Muscle layer of duodenum (tissue), 2 donors: Measurements from ENCODE around the gene BIVM.

Source experiments
- H3K27ac ChIP-seq: one replicate; pipeline ENCODE4 v1.7.0; 2013; ENCODE audit warnings: mild to moderate bottlenecking, low read length
- H3K27me3 ChIP-seq: one replicate; pipeline ENCODE4 v1.7.0; 2013; ENCODE audit warnings: low read depth, mild to moderate bottlenecking, control low read depth, low read length
- H3K36me3 ChIP-seq, 2 donors: one replicate each; pipeline ENCODE4 v1.7.0; 2013; ENCODE audit warnings: low read length in 2 of 2, control low read depth in 1 of 2, mild to moderate bottlenecking in 1 of 2; ENCODE audit not compliant: insufficient read depth in 2 of 2, control insufficient read depth in 1 of 2
- H3K4me1 ChIP-seq, 2 donors: one replicate each; pipeline ENCODE4 v1.7.0; 2013; ENCODE audit warnings: low read length in 2 of 2, mild to moderate bottlenecking in 2 of 2, control low read depth in 1 of 2, moderate library complexity in 1 of 2; ENCODE audit not compliant: insufficient read depth in 2 of 2, control insufficient read depth in 1 of 2
- H3K4me3 ChIP-seq, 2 donors: one replicate each; pipeline ENCODE4 v1.7.0; 2013; ENCODE audit warnings: low read length in 2 of 2, low read depth in 1 of 2, mild to moderate bottlenecking in 1 of 2
- H3K9me3 ChIP-seq, 2 donors: one replicate each; pipeline ENCODE4 v1.7.0; 2013; ENCODE audit warnings: low read length in 2 of 2, control low read depth in 1 of 2, mild to moderate bottlenecking in 1 of 2; ENCODE audit not compliant: control insufficient read depth in 1 of 2
- donor health status: healthy.

BIVM gene

DNA sequence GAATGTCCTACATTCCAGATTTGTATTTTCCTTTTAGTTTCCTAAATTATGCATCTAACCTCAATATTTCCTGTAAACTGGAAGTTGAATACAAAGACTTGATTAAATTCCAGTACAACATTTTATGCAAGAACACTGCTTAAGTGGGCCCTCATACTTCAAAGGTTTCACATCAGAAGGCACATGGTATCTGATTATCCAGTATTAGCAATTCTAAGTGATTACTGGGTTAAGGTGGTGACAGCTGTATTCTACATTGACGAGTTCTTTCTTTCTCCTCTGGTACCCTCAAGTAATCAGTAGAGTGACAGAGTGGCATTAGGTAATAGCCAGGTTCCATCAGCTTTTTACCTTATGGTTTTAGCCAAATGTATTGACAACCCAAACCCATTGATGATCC lies 18.3 kb downstream of the BIVM start:
- no peaks in the 10 kb centered on the region for H3K27me3 ChIP-seq
- no peak overlapping the region for H3K27ac ChIP-seq
- no peak overlapping the region for H3K4me3 ChIP-seq
- H3K36me3 ChIP-seq = peaks cover 7 to 22% of the 10 kb centered on the region in 2 donors
- no peaks in the 10 kb centered on the region for H3K9me3 ChIP-seq
- H3K4me1 ChIP-seq = no peaks in the 10 kb centered on the region

DNA sequence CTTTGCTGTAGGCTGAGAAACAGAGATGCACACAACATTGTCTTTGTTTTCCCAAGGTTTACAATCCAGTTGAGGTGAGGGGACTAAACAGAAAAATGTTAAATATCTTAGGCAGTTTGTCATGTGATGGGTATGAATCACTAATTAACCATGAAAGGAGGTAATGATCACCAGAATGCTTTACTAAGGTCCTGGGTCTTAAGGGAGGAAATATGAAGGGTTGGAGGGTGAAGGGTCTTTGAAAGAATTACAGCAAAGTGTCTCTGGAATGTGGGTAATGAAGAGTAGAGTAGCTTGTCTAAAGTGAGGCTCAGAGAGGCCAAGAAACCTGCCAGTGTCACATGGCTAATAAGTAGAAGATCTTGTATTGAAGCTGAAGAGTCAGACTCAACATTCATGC lies 19.0 kb downstream of the BIVM start:
- H3K9me3 ChIP-seq = no peaks in the 10 kb centered on the region
- H3K36me3 ChIP-seq = peaks cover 9 to 28% of the 10 kb centered on the region in 2 donors
- no peaks in the 10 kb centered on the region for H3K4me1 ChIP-seq
- no peak overlapping the region for H3K27ac ChIP-seq
- H3K27me3 ChIP-seq = no peaks in the 10 kb centered on the region
- no peak overlapping the region for H3K4me3 ChIP-seq

DNA sequence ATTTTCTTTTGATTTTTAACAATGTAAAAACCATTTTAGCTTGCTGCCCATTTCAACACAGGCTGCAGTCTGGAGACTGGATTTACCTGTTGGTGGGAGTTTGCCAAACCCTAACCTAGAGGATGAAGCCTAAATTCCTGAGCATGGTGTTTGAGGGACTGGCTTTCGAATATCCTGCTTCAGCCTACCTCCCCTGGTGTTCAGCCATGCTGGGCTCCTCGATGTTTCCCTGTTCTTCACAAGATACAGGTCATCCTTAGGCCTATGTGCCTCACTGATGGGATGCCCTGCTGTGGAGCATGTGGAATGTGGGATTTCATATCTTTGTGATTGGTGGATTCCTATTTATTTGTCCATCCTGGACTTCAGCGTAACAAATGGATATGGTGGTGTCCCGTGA lies 26.5 kb downstream of the BIVM start:
- Histone ChIP-seq H3K4me1 (no peaks in the 10 kb centered on the region), H3K27me3 (no peaks in the 10 kb centered on the region), H3K9me3 (peaks cover 0 to 4% of the 10 kb centered on the region in 2 donors), H3K36me3 (peaks cover 21 to 60% of the 10 kb centered on the region in 2 donors), H3K4me3 (no peak overlapping the region), H3K27ac (no peak overlapping the region)

DNA sequence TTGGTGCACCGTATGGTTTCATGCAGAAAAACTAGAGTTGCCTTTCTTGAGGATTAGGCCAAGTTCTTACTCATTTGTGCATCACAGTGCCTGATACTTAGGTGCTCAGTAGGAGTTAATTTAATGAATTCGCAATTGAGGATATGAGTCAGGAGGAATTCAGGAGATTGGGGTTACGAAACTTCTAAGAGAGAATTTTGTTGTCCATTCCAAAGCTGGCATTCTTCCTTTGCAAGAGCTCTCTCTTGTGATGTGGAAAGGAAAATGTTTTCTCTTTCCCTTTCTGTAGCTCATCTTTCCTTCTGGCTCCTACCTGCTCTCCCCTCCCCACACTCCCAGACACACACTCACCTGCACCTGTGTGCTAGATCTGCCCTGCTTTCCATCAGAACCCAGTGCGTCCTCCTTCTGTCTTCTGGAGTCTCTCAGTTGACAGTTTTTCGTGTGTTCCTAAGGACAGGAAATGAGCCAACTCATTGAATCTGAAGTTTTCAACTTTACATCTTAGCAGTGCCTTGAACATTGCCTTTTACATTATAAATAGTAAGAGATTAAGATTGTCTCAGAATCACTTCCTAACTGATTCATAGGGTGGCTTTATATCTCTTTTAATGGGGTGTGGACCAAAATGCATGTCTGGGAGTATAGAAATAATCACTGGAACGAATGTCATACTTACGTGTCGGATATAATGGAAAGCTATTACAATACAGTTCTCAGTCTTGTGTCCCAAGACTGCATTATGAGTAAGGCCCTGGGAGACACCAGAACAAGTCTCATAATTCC lies 27.2 kb downstream of the BIVM start:
- H3K4me1 ChIP-seq = no peaks in the 10 kb centered on the region
- H3K27me3 ChIP-seq = no peaks in the 10 kb centered on the region
- H3K27ac ChIP-seq = no peak overlapping the region
- H3K4me3 ChIP-seq = no peak overlapping the region
- peaks cover 0 to 4% of the 10 kb centered on the region in 2 donors for H3K9me3 ChIP-seq
- peaks cover 21 to 61% of the 10 kb centered on the region in 2 donors for H3K36me3 ChIP-seq

DNA sequence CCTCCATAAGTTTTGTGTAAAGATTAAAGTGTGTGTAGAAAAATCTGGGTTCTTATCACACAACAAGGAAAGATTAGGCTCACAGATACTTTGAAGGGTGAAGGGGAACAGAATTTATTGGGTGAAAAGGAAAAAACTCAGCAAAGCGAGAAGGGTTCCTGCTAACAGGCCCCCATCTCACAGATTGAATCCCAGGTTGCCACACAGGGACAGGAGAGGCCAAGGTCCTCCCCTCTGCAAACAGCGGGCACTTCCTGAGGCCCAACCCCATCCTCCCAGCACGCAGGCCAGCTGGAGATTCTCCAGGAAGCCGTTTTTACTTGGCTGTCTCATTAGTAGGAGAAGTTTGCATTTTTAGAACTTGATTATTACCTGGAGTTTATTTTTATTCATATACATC lies 31.7 kb downstream of the BIVM start:
- H3K4me1 ChIP-seq = no peaks in the 10 kb centered on the region
- H3K27ac ChIP-seq = no peak overlapping the region
- peaks cover 6 to 46% of the 10 kb centered on the region in 2 donors for H3K36me3 ChIP-seq
- H3K4me3 ChIP-seq = no peak overlapping the region
- no peaks in the 10 kb centered on the region for H3K9me3 ChIP-seq
- no peaks in the 10 kb centered on the region for H3K27me3 ChIP-seq

DNA sequence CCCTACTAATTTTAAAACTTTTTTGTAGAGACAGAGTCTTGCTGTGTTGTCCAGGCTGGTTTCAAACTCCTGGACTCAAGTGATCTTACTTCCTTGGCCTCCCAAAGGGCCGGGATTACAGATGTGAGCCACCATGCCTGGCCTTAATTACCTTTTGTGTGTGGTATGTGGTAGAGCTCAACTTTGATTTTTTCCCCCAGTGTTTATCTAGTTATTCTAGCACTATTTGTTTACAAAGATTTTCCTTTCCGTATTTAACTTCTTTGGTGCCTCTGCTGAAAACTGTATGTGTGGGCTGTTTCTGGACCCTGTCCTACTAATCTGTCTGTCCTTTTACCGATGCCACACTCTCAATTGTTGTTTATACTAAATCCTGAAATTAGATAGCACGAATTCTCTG lies 37.6 kb downstream of the BIVM start:
- no peaks in the 10 kb centered on the region for H3K9me3 ChIP-seq
- peaks cover 14 to 52% of the 10 kb centered on the region in 2 donors for H3K36me3 ChIP-seq
- H3K4me1 ChIP-seq = no peaks in the 10 kb centered on the region
- no peaks in the 10 kb centered on the region for H3K27me3 ChIP-seq
- H3K27ac ChIP-seq = no peak overlapping the region
- no peak overlapping the region for H3K4me3 ChIP-seq

DNA sequence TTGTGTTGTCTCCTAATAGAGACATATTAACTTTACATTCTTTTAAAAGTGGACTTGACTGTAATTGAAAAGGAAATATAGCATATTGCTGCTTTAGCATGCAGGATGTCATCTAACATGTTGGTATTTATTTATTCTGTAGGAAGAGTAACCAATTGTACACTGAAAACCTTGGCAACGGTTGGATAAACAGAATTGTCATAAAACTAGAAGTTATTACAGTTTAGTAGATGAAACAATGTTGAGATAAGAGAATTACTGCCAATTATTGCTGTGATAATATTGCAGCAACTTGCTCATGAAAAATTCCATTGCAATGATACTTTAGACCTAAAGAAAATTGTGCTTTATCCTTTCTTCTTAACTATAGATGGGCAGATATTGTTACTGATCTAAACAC lies 39.4 kb downstream of the BIVM start:
- Histone ChIP-seq H3K27ac (no peak overlapping the region), H3K36me3 (peaks cover 14 to 52% of the 10 kb centered on the region in 2 donors), H3K9me3 (no peaks in the 10 kb centered on the region)

DNA sequence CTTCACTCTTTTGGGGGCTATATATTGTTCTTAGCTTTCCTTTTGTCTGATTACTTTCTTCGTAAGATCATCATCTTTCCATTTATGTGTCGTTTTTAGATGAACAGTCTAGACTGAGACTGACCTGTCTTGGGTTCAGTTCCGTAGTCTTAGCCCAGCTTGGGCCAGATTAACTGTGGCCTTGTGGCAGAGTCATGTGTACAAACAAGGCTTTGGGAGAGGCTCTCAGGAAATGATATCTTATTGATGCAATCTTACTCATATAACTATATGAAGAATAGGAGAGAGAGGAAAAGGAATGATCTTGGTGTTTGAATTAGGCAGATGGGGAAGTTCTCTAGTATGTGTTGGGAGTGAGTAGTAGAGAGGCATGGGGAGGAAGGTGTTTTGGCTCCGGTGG lies 40.1 kb downstream of the BIVM start:
- Histone ChIP-seq H3K36me3 (peaks cover 14 to 46% of the 10 kb centered on the region in 2 donors), H3K4me1 (no peaks in the 10 kb centered on the region), H3K4me3 (no peak overlapping the region), H3K27ac (no peak overlapping the region), H3K27me3 (no peaks in the 10 kb centered on the region), H3K9me3 (no peaks in the 10 kb centered on the region)

More for the DNA sequence above, 39.4 kb downstream of the BIVM start:
- Histone ChIP-seq H3K4me1 (no peaks in the 10 kb centered on the region), H3K4me3 (no peak overlapping the region), H3K27me3 (no peaks in the 10 kb centered on the region)

DNA sequence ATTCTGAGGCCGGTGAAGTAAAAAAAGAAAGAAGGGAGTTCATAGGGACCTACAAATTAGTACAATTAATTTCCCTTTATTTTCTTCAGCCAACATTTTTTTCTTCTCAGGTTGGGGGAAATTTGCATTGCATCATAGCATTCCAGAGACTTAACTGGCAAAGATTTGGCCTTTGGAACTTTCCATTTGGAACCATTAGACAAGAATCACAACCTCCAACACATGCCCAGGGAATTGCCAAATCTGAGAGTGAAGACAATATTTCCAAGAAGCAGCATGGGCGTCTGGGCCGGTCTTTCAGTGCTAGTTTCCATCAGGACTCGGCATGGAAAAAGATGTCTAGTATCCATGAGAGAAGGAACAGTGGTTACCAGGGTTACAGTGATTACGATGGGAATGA lies 40.5 kb downstream of the BIVM start:
- Histone ChIP-seq H3K4me1 (no peaks in the 10 kb centered on the region), H3K27ac (no peak overlapping the region), H3K27me3 (no peaks in the 10 kb centered on the region), H3K36me3 (peaks cover 14 to 41% of the 10 kb centered on the region in 2 donors), H3K4me3 (no peak overlapping the region), H3K9me3 (no peaks in the 10 kb centered on the region)

DNA sequence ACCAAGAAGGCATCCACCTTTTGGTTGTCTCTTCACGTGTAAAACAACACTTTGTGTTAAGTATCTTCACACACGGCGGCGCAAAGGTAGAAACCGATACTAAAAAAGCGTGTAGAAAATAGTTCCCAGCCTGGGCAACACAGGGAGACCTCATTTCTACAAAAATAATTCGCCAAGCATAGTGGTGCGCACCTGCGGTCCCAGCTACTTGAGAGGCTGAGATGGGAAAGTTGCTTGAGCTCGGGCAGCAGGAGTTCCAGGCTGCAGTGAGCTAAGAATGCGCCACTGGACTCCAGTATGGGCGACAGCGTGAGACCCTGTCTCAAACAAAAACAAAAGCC lies 46.3 kb downstream of the BIVM start:
- Histone ChIP-seq H3K36me3 (peaks cover 4 to 15% of the 10 kb centered on the region in 2 donors), H3K4me1 (peaks cover 0 to 26% of the 10 kb centered on the region in 2 donors), H3K4me3 (peak overlapping the region; percentile 94 to 99), H3K27ac (peak overlapping the region; percentile 97), H3K9me3 (no peaks in the 10 kb centered on the region), H3K27me3 (no peaks in the 10 kb centered on the region)

DNA sequence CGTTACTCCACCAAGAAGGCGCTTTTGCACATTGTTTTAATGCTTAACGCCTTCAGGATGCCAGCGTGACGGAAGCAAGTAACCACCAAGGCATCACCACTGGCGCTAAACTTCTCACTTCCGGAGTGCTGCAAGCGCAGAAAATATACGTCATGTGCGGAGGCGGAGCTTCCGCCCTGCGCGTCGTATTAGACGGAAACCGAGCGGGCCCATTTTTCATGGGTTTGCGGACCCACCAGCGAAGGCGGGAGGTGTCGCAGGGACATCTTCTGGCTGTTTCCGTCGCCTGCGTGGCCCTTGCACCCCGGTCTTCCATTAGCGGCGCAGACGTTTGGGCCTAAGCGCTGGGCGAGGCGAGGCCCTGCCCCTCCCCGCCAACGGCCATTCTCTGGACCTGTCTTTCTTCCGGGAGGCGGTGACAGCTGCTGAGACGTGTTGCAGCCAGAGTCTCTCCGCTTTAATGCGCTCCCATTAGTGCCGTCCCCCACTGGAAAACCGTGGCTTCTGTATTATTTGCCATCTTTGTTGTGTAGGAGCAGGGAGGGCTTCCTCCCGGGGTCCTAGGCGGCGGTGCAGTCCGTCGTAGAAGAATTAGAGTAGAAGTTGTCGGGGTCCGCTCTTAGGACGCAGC lies 46.8 kb downstream of the BIVM start, which contains the start of gene ERCC5:
Gene ERCC5 (plus strand): TSS at position 403 of the 631 bp plus-strand sequence. CDS start 235 bp downstream, outside the sequence.
- no peaks in the 10 kb centered on the region for H3K27me3 ChIP-seq
- peaks cover 0 to 26% of the 10 kb centered on the region in 2 donors for H3K4me1 ChIP-seq
- peak within 1 kb of the TSS; percentile 94 to 99 for H3K4me3 ChIP-seq
- H3K36me3 ChIP-seq = peaks cover 4 to 12% of the 10 kb centered on the region in 2 donors
- H3K27ac ChIP-seq = peak within 1 kb of the TSS; percentile 97
- H3K9me3 ChIP-seq = no peaks in the 10 kb centered on the region
